Umbilical cord (tissue), 2 donors: ENCODE results near the gene PPIL6. TPM values are rescaled to one million over a fixed set of nuclear protein-coding genes. Genes with fewer than 3 reads are reported as not detected.

Source experiments
- DNase-seq: peaks from one replicate; pipeline ENCODE4 v3.0.0-alpha.2; 2015; ENCODE audit warnings: low spot score
- total RNA-seq: library from RNA; depleted of rRNA; stranded (reverse); fragments of >200 nt; gene quantifications from one replicate; pipeline ENCODE4 v1.2.3, GENCODE V29; 2014; ENCODE audit warnings: low replicate concordance; ENCODE audit not compliant: insufficient read depth

PPIL6 gene
- total RNA-seq, 1 donor from 2014 or later = 1.4 TPM

GRCh38 chr6:109397020-109397419, 43.4 kb downstream of the PPIL6 start:
- no peak for DNase-seq

GRCh38 chr6:109396046-109396718, 44.2 kb downstream of the PPIL6 start:
- DNase-seq = no peak

GRCh38 chr6:109393886-109394281, 46.5 kb downstream of the PPIL6 start:
- no peak for DNase-seq

- no peak for DNase-seq
Observed at GRCh38 chr6:109393157-109393885, 47.1 kb downstream of the PPIL6 start.

GRCh38 chr6:109389650-109390274, 50.7 kb downstream of the PPIL6 start:
- DNase-seq = no peak

- no peak for DNase-seq
Observed at GRCh38 chr6:109388265-109388664, 52.2 kb downstream of the PPIL6 start.

GRCh38 chr6:109383438-109383940, 56.9 kb downstream of the PPIL6 start:
- no peak for DNase-seq

GRCh38 chr6:109382576-109383437, 57.6 kb downstream of the PPIL6 start:
- peak; percentile 98 for DNase-seq

GRCh38 chr6:109381747-109382575, 58.5 kb downstream of the PPIL6 start, which contains the start of gene CD164:
TSS of gene CD164 (minus strand) at chr6:109382467. CDS start at chr6:109382378, 89 bp downstream.
- DNase-seq = peak; percentile 97

- no peak for DNase-seq
Observed at GRCh38 chr6:109381061-109381746, 59.2 kb downstream of the PPIL6 start.

- no peak for DNase-seq
Observed at GRCh38 chr6:109379711-109380110, 60.7 kb downstream of the PPIL6 start.

GRCh38 chr6:109377717-109378116, 62.7 kb downstream of the PPIL6 start:
- no peak for DNase-seq

GRCh38 chr6:109374326-109374892, 66.0 kb downstream of the PPIL6 start:
- no peak for DNase-seq

- no peak for DNase-seq
Observed at GRCh38 chr6:109373762-109374161, 66.7 kb downstream of the PPIL6 start.

GRCh38 chr6:109373331-109373730, 67.1 kb downstream of the PPIL6 start:
- DNase-seq = no peak

GRCh38 chr6:109372130-109372529, 68.3 kb downstream of the PPIL6 start:
- no peak for DNase-seq

- DNase-seq = no peak
Observed at GRCh38 chr6:109370792-109371191, 69.6 kb downstream of the PPIL6 start.

GRCh38 chr6:109370336-109370735, 70.1 kb downstream of the PPIL6 start:
- DNase-seq = no peak

- no peak for DNase-seq
Observed at GRCh38 chr6:109369728-109370127, 70.7 kb downstream of the PPIL6 start.
